Heart left ventricle (tissue), 16 donors: ENCODE results near the gene PIGO. TPM values are rescaled to one million over a fixed set of nuclear protein-coding genes. Genes with fewer than 3 reads are reported as not detected.

Experiments used
- ATAC-seq, 4 donors: fragments of 200-7000 bp; cut with Tn5 transposase; one replicate each; pipeline ENCODE4 v1.9.1; 2020 to 2022; ENCODE audit warnings: moderate library complexity in 4 of 4, mild to moderate bottlenecking in 3 of 4, moderate number of reproducible peaks in 1 of 4
- DNase-seq, 5 donors: peaks; one replicate each; pipeline ENCODE4 v3.0.0-alpha.2; 2020
- H3K27ac ChIP-seq, 12 donors: fragments of 200-600 bp; sonication (generic) in 4 of 12; one replicate each; pipeline versions ENCODE4 v1.5.0 to v1.8.0; 2016 to 2022; ENCODE audit warnings: mild to moderate bottlenecking in 2 of 12
- H3K27me3 ChIP-seq, 9 donors: fragments of 200-600 bp; sonication (generic) in 2 of 9; one replicate each; pipeline versions ENCODE4 v1.5.1 to v1.8.0; 2016 to 2022; ENCODE audit warnings: mild to moderate bottlenecking in 3 of 9
- H3K36me3 ChIP-seq, 9 donors: fragments of 200-600 bp; sonication (generic) in 2 of 9; one replicate each; pipeline versions ENCODE4 v1.5.0 to v1.8.0; 2018 to 2022; ENCODE audit warnings: mild to moderate bottlenecking in 2 of 9
- H3K4me1 ChIP-seq, 12 donors: fragments of 200-600 bp; sonication (generic) in 4 of 12; one replicate each; pipeline versions ENCODE4 v1.5.0 to v1.8.0; 2016 to 2022; ENCODE audit warnings: mild to moderate bottlenecking in 3 of 12
- H3K4me3 ChIP-seq, 12 donors: fragments of 200-600 bp; sonication (generic) in 4 of 12; one replicate each; pipeline versions ENCODE4 v1.5.0 to v1.8.0; 2017 to 2022; ENCODE audit warnings: mild to moderate bottlenecking in 9 of 12, moderate library complexity in 4 of 12
- H3K9me3 ChIP-seq, 12 donors: fragments of 200-600 bp; sonication (generic) in 4 of 12; one replicate each; pipeline versions ENCODE4 v1.5.0 to v1.8.0; 2016 to 2022; ENCODE audit warnings: mild to moderate bottlenecking in 1 of 12
- CTCF ChIP-seq, 12 donors: fragments of 200-600 bp; sonication (generic) in 4 of 12; IDR thresholded peaks; one replicate each; pipeline versions ENCODE4 v1.5.0 to v1.8.0; 2018 to 2022; ENCODE audit warnings: antibody characterized with exemption in 12 of 12, mild to moderate bottlenecking in 5 of 12
- POLR2A ChIP-seq, 2 donors: fragments of 450-650 bp; IDR thresholded peaks; one replicate each; pipeline ENCODE4 v1.6.1; 2017; ENCODE audit warnings: antibody characterized with exemption in 2 of 2, mild to moderate bottlenecking in 2 of 2, moderate library complexity in 2 of 2
- WGBS, 4 donors: extraction: QIAGEN DNeasy Blood & Tissue Kit in 2 of 4; methylation state at CpG; one replicate each; pipeline versions ENCODE4 v1.1.5 to v1.1.7; 2013 to 2018; 5-methylcytosine and 5-hydroxymethylcytosine counted together
- intact Hi-C, 10 donors: fragments of 100-400 bp; cut with DNase I; formaldehyde crosslinking; loops; one replicate each; pipeline versions ENCODE4 v1.11.1 to v1.14.2; 2022
- polyA plus RNA-seq, 2 donors: library from polyadenylated mRNA; stranded (reverse); fragments of 200-250 nt; gene quantifications; one replicate each; pipeline ENCODE4 v1.2.3, GENCODE V29; 2013
- total RNA-seq, 9 donors: library from RNA; depleted of rRNA in 2 of 9; stranded (reverse); fragments of >200 nt in 2 of 9; fragmentation: NEBNext Ultra II Directional in 3 of 9; extraction: Animal tissue kit (Norgen Biotek cat#: 25700) in 3 of 9; gene quantifications; one replicate each; pipeline versions ENCODE4 v1.1.0 to v1.2.4, GENCODE V29; 2016 to 2023
- donor health status: ischemic (EF 13 %, LVEDD 7.1; RV severe dilation, severe dysfunction).
- donor health status: healthy with polysubstance abuse.
- donor health status: DM: no; HTN: yes; CAD: no.
- donor health status: DM: no; HTN: no; CAD: no.
- donor health status: ischemic (EF 25% LVEDD 6.9; RV normal size, moderate dysfunction).
- donor health status: ischemic (EF 25% LVEDD 5.7; RV mildly dilated, moderate dysfunction).
- donor health status: healthy.
- donor health status: DM: yes; HTN: yes; CAD: no.
- donor health status: ischemic (EF 35%, LVEDD 5.7; RV mildly dilated, moderate dysfunction).
- donor health status: nonischemic (EF 11% LVEDD 7.7; RV severe dilation, severe dysfunction).
- donor health status: DM: yes; HTN: yes; CAD: no.
- donor health status: PGD.
- donor health status: ischemic (EF 29% LVEDD 5.4; RV normal size, mild dysfunction).
- donor health status: nonischemic (EF 23%, LVEDD 6.1; RV moderate dilation, normal function).

The PIGO gene
- total and polyA plus RNA-seq, 11 donors: 7.0 to 13.1 (median 9.1) TPM

- intact Hi-C loops: no loop called here
- TF ChIP-seq POLR2A (IDR thresholded peaks at IDR 0.05): no peak
- no peak for TF ChIP-seq CTCF (IDR thresholded peaks at IDR 0.05)
- no peaks in the 10 kb centered on the region for H3K27me3 ChIP-seq
- ATAC-seq (no peak), DNase-seq (no peak)
- 74 to 83% (median 78%) methylated on average over 8 of the region's 8 CpGs for WGBS, 4 donors
- H3K9me3 ChIP-seq: peaks cover 0 to 16% (median 2%) of the 10 kb centered on the region in 12 donors
- no peak overlapping the region for H3K27ac ChIP-seq
- no peaks in the 10 kb centered on the region for H3K36me3 ChIP-seq
- H3K4me1 ChIP-seq: peaks cover 0 to 17% (median 6%) of the 10 kb centered on the region in 12 donors
- no peak overlapping the region for H3K4me3 ChIP-seq
Measured at GRCh38 chr9:35136866-35137265, 40.5 kb upstream of the PIGO start.

- intact Hi-C loops: no loop called here
- H3K27ac ChIP-seq: no peak overlapping the region
- no peak overlapping the region for H3K4me3 ChIP-seq
- TF ChIP-seq CTCF (IDR thresholded peaks at IDR 0.05) (no peak), POLR2A (IDR thresholded peaks at IDR 0.05) (no peak)
- H3K27me3 ChIP-seq: no peaks in the 10 kb centered on the region
- no peak for DNase-seq
- WGBS, 4 donors: 84 to 96% (median 93%) methylated on average over 7 of the region's 7 CpGs
- peaks cover 0 to 17% (median 6%) of the 10 kb centered on the region in 12 donors for H3K4me1 ChIP-seq
- no peak for ATAC-seq
- H3K36me3 ChIP-seq: no peaks in the 10 kb centered on the region
- H3K9me3 ChIP-seq: peaks cover 0 to 12% (median 0%) of the 10 kb centered on the region in 12 donors
Measured at GRCh38 chr9:35135988-35136387, 39.6 kb upstream of the PIGO start.

GRCh38 chr9:35134920-35135319 lies 38.5 kb upstream of the PIGO start:
- Histone ChIP-seq H3K4me3 (no peak overlapping the region), H3K4me1 (peaks cover 0 to 17% (median 6%) of the 10 kb centered on the region in 12 donors), H3K27me3 (no peaks in the 10 kb centered on the region), H3K27ac (no peak overlapping the region), H3K36me3 (no peaks in the 10 kb centered on the region), H3K9me3 (peaks cover 0 to 17% (median 0%) of the 10 kb centered on the region in 12 donors)
- no peak for ATAC-seq
- WGBS, 4 donors: 76 to 80% (median 78%) methylated on average over 6 of the region's 6 CpGs
- DNase-seq: no peak
- TF ChIP-seq CTCF (IDR thresholded peaks at IDR 0.05): no peak
- TF ChIP-seq POLR2A (IDR thresholded peaks at IDR 0.05): no peak
- intact Hi-C loops: no loop called here

GRCh38 chr9:35116898-35117551 lies 20.6 kb upstream of the PIGO start:
- no peaks in the 10 kb centered on the region for H3K9me3 ChIP-seq
- H3K27me3 ChIP-seq: no peaks in the 10 kb centered on the region
- peak; percentile 74 to 81 (median 76) for ATAC-seq
- intact Hi-C loops: loop anchor here (1.0 to 10.0 kb wide), 16 partner anchors 45 to 485 kb away; partner anchors contain the start of gene UNC13B (in 6 of the 10)
- no peaks in the 10 kb centered on the region for H3K36me3 ChIP-seq
- H3K4me1 ChIP-seq: peaks cover 0 to 46% (median 34%) of the 10 kb centered on the region in 12 donors
- DNase-seq: peak; percentile 92 to 95 (median 93)
- TF ChIP-seq POLR2A (IDR thresholded peaks at IDR 0.05) (no peak), CTCF (IDR thresholded peaks at IDR 0.05) (peak; percentile 93 to 98 (median 95))
- 22 to 29% (median 24%) methylated on average over 30 of the region's 30 CpGs for WGBS, 4 donors
- H3K4me3 ChIP-seq: peak overlapping the region in 11 of 12 donors; percentile 49 to 81 (median 65)
- H3K27ac ChIP-seq: peak overlapping the region in 11 of 12 donors; percentile 26 to 98 (median 88)
